Uterus (tissue), 2 donors: Measurements from ENCODE around the gene KCNMA1.

ENCODE experiments used
- POLR2A ChIP-seq, 2 donors: fragments of 450-650 bp; IDR thresholded peaks; one replicate each; pipeline ENCODE4 v1.6.1; 2016; ENCODE audit warnings: antibody characterized with exemption in 2 of 2, mild to moderate bottlenecking in 1 of 2, moderate library complexity in 1 of 2
- TF ChIP-seq, protein P1 (sequence below), 4 experiments: fragments of 200-600 bp in 2 of 4; fragments of 450-650 bp in 2 of 4; sonication (generic) in 2 of 4; IDR thresholded peaks; one replicate each; pipeline ENCODE4 v1.5.1; 2016 to 2019; ENCODE audit warnings: antibody characterized with exemption in 4 of 4, mild to moderate bottlenecking in 2 of 4, moderate library complexity in 1 of 4

DNA sequence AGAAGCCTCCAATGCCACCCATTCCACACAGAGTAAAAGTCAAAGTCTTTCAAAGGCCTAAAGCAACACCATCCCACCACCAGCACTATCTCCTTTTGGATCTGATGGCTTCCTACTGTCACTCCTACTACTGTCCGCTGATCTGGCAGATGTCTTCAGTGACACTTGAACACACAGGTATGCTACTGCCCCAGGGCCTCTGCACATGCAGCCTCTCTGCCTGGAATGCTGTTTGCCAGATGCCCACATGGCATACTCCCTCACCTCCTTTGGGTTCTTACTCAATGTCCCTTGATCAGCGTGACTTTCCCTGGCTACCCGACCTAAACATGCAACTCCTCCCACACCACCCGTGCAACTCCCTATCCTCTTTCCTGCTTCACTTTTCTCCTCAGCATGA lies 512.4 kb downstream of the KCNMA1 start:
- TF ChIP-seq POLR2A (IDR thresholded peaks at IDR 0.05), result no peak
- TF ChIP-seq, protein P1, sequence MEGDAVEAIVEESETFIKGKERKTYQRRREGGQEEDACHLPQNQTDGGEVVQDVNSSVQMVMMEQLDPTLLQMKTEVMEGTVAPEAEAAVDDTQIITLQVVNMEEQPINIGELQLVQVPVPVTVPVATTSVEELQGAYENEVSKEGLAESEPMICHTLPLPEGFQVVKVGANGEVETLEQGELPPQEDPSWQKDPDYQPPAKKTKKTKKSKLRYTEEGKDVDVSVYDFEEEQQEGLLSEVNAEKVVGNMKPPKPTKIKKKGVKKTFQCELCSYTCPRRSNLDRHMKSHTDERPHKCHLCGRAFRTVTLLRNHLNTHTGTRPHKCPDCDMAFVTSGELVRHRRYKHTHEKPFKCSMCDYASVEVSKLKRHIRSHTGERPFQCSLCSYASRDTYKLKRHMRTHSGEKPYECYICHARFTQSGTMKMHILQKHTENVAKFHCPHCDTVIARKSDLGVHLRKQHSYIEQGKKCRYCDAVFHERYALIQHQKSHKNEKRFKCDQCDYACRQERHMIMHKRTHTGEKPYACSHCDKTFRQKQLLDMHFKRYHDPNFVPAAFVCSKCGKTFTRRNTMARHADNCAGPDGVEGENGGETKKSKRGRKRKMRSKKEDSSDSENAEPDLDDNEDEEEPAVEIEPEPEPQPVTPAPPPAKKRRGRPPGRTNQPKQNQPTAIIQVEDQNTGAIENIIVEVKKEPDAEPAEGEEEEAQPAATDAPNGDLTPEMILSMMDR (IDR thresholded peaks at IDR 0.05), result no peak
